Loucy (cell line): ENCODE measurements around the gene SAC3D1.

Experiments
- H2AFZ ChIP-seq: fragments of 200-600 bp; sonication (generic); 2 replicates; pipeline ENCODE4 v1.6.0; 2016; ENCODE audit warnings: antibody characterized with exemption, mild to moderate bottlenecking, low read length, moderate library complexity
- H3F3A ChIP-seq: fragments of 200-600 bp; 2 replicates; pipeline ENCODE4 v1.6.0; 2016; ENCODE audit warnings: antibody characterized with exemption, low read depth, mild to moderate bottlenecking
- H3K27me3 ChIP-seq: fragments of 200-600 bp; sonication (generic); 2 replicates; pipeline ENCODE4 v1.6.1; 2014; ENCODE audit warnings: low read length, mild to moderate bottlenecking; ENCODE audit not compliant: insufficient read depth, poor library complexity, severe bottlenecking
- H3K36me3 ChIP-seq: fragments of 200-600 bp; sonication (generic); 2 replicates; pipeline ENCODE4 v1.6.1; 2016; ENCODE audit warnings: low read length; ENCODE audit not compliant: insufficient read depth
- H3K4me1 ChIP-seq: fragments of 200-600 bp; sonication (generic); 2 replicates; pipeline ENCODE4 v1.5.1; 2014; ENCODE audit warnings: low read length, mild to moderate bottlenecking; ENCODE audit not compliant: insufficient read depth, poor library complexity, severe bottlenecking
- H3K4me2 ChIP-seq: fragments of 200-600 bp; sonication (generic); 2 replicates; pipeline ENCODE4 v1.6.0; 2014; ENCODE audit warnings: antibody characterized with exemption, low read length, low read depth, mild to moderate bottlenecking; ENCODE audit not compliant: poor library complexity, severe bottlenecking
- H3K4me3 ChIP-seq: fragments of 200-600 bp; sonication (generic); 2 replicates; pipeline ENCODE4 v1.5.1; 2014; ENCODE audit warnings: low read length, mild to moderate bottlenecking, mixed read lengths; ENCODE audit not compliant: poor library complexity, severe bottlenecking
- H3K79me2 ChIP-seq: fragments of 200-600 bp; sonication (generic); 2 replicates; pipeline ENCODE4 v1.6.1; 2014; ENCODE audit warnings: low read length; ENCODE audit not compliant: insufficient read depth
- H3K9ac ChIP-seq: fragments of 200-600 bp; sonication (generic); 2 replicates; pipeline ENCODE4 v1.6.0; 2014; ENCODE audit warnings: mild to moderate bottlenecking, low read depth, low read length, moderate library complexity; ENCODE audit not compliant: poor library complexity, severe bottlenecking
- H3K9me2 ChIP-seq: fragments of 200-600 bp; sonication (generic); replicated peaks from 2 replicates; pipeline ENCODE4 v1.6.1; 2016; ENCODE audit warnings: low read depth, low read length, mixed read lengths
- H3K9me3 ChIP-seq: fragments of 200-600 bp; sonication (generic); 2 replicates; pipeline ENCODE4 v1.6.1; 2014; ENCODE audit warnings: mild to moderate bottlenecking, antibody characterized with exemption, low read length, low read depth; ENCODE audit not compliant: insufficient read depth
- H4K20me1 ChIP-seq: fragments of 200-600 bp; sonication (generic); 2 replicates; pipeline ENCODE4 v1.6.0; 2014; ENCODE audit warnings: antibody characterized with exemption, low read length, mild to moderate bottlenecking; ENCODE audit not compliant: insufficient read depth, poor library complexity, severe bottlenecking
- CTCF ChIP-seq: fragments of 200-600 bp; sonication (generic); conservative IDR thresholded peaks from 2 replicates; pipeline ENCODE4 v1.5.1; 2014; ENCODE audit warnings: mild to moderate bottlenecking, antibody characterized with exemption, low read length
- EZH2phosphoT487 ChIP-seq: fragments of 200-600 bp; IDR thresholded peaks from 2 replicates; pipeline ENCODE4 v1.6.1; 2018; ENCODE audit warnings: antibody characterized with exemption, mild to moderate bottlenecking, moderate library complexity, borderline replicate concordance

SAC3D1 gene

GRCh38 chr11:64996710-64997380, 44.2 kb upstream of the SAC3D1 start, which contains the start of gene BATF2:
BATF2 (minus strand) TSS chr11:64996971; CDS start chr11:64996914, 57 bp downstream.
- Histone ChIP-seq H3K9me3 (no peaks in the 10 kb centered on the region), H3K36me3 (no peaks in the 10 kb centered on the region), H3F3A (no peaks in the 10 kb centered on the region), H3K79me2 (no peaks in the 10 kb centered on the region), H3K4me2 (peak within 1 kb of the TSS; percentile 50), H3K4me1 (peaks cover 3% of the 10 kb centered on the region), H4K20me1 (no peaks in the 10 kb centered on the region), H3K4me3 (peak within 1 kb of the TSS; percentile 41), H3K9me2 (no peaks in the 10 kb centered on the region), H2AFZ (no peak within 1 kb of the TSS), H3K27me3 (no peaks in the 10 kb centered on the region), H3K9ac (no peak within 1 kb of the TSS)
- TF ChIP-seq CTCF (peak; percentile 53), EZH2phosphoT487 (no peak)

- Histone ChIP-seq H4K20me1 (no peaks in the 10 kb centered on the region), H3K36me3 (no peaks in the 10 kb centered on the region), H3K4me1 (peaks cover 3% of the 10 kb centered on the region), H3K4me2 (no peak overlapping the region), H3K27me3 (no peaks in the 10 kb centered on the region), H3K9ac (no peak overlapping the region), H3K9me2 (no peaks in the 10 kb centered on the region), H3K4me3 (no peak overlapping the region), H3F3A (no peaks in the 10 kb centered on the region), H2AFZ (peak overlapping the region; percentile 60), H3K9me3 (no peaks in the 10 kb centered on the region), H3K79me2 (no peaks in the 10 kb centered on the region)
- no peak for TF ChIP-seq CTCF
- no peak for TF ChIP-seq EZH2phosphoT487
Measured at GRCh38 chr11:64998141-64998540, 42.9 kb upstream of the SAC3D1 start.

GRCh38 chr11:64998690-64999431, 42.1 kb upstream of the SAC3D1 start:
- no peak overlapping the region for H3K9ac ChIP-seq
- no peaks in the 10 kb centered on the region for H3F3A ChIP-seq
- H3K36me3 ChIP-seq: no peaks in the 10 kb centered on the region
- H4K20me1 ChIP-seq: no peaks in the 10 kb centered on the region
- no peak for TF ChIP-seq EZH2phosphoT487
- no peak for TF ChIP-seq CTCF
- no peaks in the 10 kb centered on the region for H3K79me2 ChIP-seq
- no peaks in the 10 kb centered on the region for H3K9me3 ChIP-seq
- H3K27me3 ChIP-seq: no peaks in the 10 kb centered on the region
- no peak overlapping the region for H3K4me2 ChIP-seq
- H3K4me3 ChIP-seq: no peak overlapping the region
- H2AFZ ChIP-seq: peak overlapping the region; percentile 60; the same call in 1 of the 2 replicates
- H3K4me1 ChIP-seq: peaks cover 3% of the 10 kb centered on the region
- H3K9me2 ChIP-seq: no peaks in the 10 kb centered on the region
